K562 (cell line): Measurements from ENCODE around the gene AQP9. TPM values are rescaled to one million over a fixed set of nuclear protein-coding genes. Genes with fewer than 3 reads are reported as not detected.

Source experiments
- ARHGAP35 ChIP-seq: fragments of 450-650 bp; IDR thresholded peaks from 2 replicates; pipeline ENCODE4 v1.6.1; 2018; ENCODE audit not compliant: partially characterized antibody
- FOXA1 ChIP-seq: fragments of 450-650 bp; IDR thresholded peaks from 2 replicates; pipeline ENCODE4 v1.6.1; 2016; ENCODE audit warnings: mild to moderate bottlenecking, borderline replicate concordance
- HDAC1 ChIP-seq, 2 experiments: fragments of 450-650 bp; IDR thresholded peaks; 2 replicates each; pipeline ENCODE4 v1.6.1; 2016 to 2017; ENCODE audit warnings: inconsistent platforms in 1 of 2, mild to moderate bottlenecking in 1 of 2, moderate library complexity in 1 of 2
- KDM2B ChIP-seq: fragments of 250-450 bp; sonication (Bioruptor Pico); IDR thresholded peaks from 2 replicates; pipeline ENCODE4 v1.8.0; 2021; ENCODE audit warnings: mild to moderate bottlenecking, moderate library complexity
- L3MBTL2 ChIP-seq: fragments of 450-650 bp; IDR thresholded peaks from 2 replicates; pipeline ENCODE4 v1.6.1; 2016; ENCODE audit warnings: mild to moderate bottlenecking, moderate library complexity
- MEF2D ChIP-seq: conservative IDR thresholded peaks from 2 replicates; pipeline ENCODE4 v1.6.1; 2016; ENCODE audit warnings: low read depth, missing genetic modification characterization, missing compliant biosample characterization
- POLR2AphosphoS2 ChIP-seq: IDR thresholded peaks from 2 replicates; pipeline ENCODE4 v1.6.1; 2012; ENCODE audit warnings: low read length, improper control_type of control experiment
- TOE1 ChIP-seq, 2 experiments: fragments of 450-650 bp in 1 of 2; sonication (generic) in 1 of 2; formaldehyde crosslinking in 1 of 2; IDR thresholded peaks; 2 replicates each; pipeline versions ENCODE4 v1.7.1 to v1.8.0; 2016 to 2022; ENCODE audit warnings: borderline replicate concordance in 2 of 2, mild to moderate bottlenecking in 2 of 2, antibody characterized with exemption in 1 of 2, inconsistent platforms in 1 of 2, low read depth in 1 of 2, missing genetic modification reagents in 1 of 2, moderate library complexity in 1 of 2
- TRIM28 ChIP-seq: fragments of 450-650 bp; IDR thresholded peaks from 2 replicates; pipeline ENCODE4 v1.6.1; 2017
- ZNF24 ChIP-seq: fragments of 450-650 bp; IDR thresholded peaks from 2 replicates; pipeline ENCODE4 v1.6.1; 2016
- ZNF766 ChIP-seq: fragments of 200-800 bp; sonication (Bioruptor generic); conservative IDR thresholded peaks from 2 replicates; pipeline ENCODE4 v1.6.1; 2016; ENCODE audit warnings: missing genetic modification characterization, missing compliant biosample characterization
- ZNF785 ChIP-seq: fragments of 250-450 bp; sonication (Bioruptor Pico); IDR thresholded peaks from 2 replicates; pipeline ENCODE4 v1.4.0; 2020; ENCODE audit warnings: mild to moderate bottlenecking
- ZSCAN29 ChIP-seq: fragments of 450-650 bp; IDR thresholded peaks from 2 replicates; pipeline ENCODE4 v1.6.1; 2017
- polyA plus RNA-seq, 8 experiments: library from polyadenylated mRNA; depleted of rRNA in 4 of 8; stranded (reverse) in 5 of 8; unstranded in 3 of 8; fragments of >200 nt; fragmentation: Nextera tagmentation in 2 of 8; fragmentation: Illumina TruSeq in 1 of 8; extraction: Ambion mirVana in 2 of 8; extraction: Trizol in 1 of 8; gene quantifications; 2 replicates each; pipeline versions ENCODE4 v1.2.1 to v1.2.3, GENCODE V29; 2011 to 2014; ENCODE audit warnings: inconsistent platforms in 1 of 8, missing spikeins in 1 of 8
- total RNA-seq, 7 experiments: library from RNA; depleted of rRNA in 6 of 7; stranded (reverse); fragments of >200 nt in 6 of 7; fragmentation: Illumina TruSeq in 2 of 7; extraction: Trizol in 2 of 7; gene quantifications; 2 replicates each; pipeline versions ENCODE4 v1.2.1 to v1.2.3, GENCODE V29; 2011 to 2021; ENCODE audit warnings: low replicate concordance in 1 of 7
- TF ChIP-seq, protein P1 (sequence below): sonication (generic); formaldehyde crosslinking; IDR thresholded peaks from 2 replicates; pipeline ENCODE4 v1.8.0; 2023; ENCODE audit warnings: missing genetic modification reagents, mild to moderate bottlenecking, borderline replicate concordance
- TF ChIP-seq, protein P2 (sequence below): sonication (generic); formaldehyde crosslinking; IDR thresholded peaks from 2 replicates; pipeline ENCODE4 v1.9.0; 2022; ENCODE audit warnings: mild to moderate bottlenecking, missing genetic modification reagents
- TF ChIP-seq, protein P3 (sequence below): fragments of 250-450 bp; sonication (Bioruptor Pico); IDR thresholded peaks from 2 replicates; pipeline ENCODE4 v1.4.0; 2020

Gene AQP9
- total and polyA plus RNA-seq, 9 of the 15 experiments (the other 6 are each of a cell fraction or from before 2014, with no cell fraction given) = 0.04 to 0.33 (median 0.07) TPM; not detected in 4

DNA sequence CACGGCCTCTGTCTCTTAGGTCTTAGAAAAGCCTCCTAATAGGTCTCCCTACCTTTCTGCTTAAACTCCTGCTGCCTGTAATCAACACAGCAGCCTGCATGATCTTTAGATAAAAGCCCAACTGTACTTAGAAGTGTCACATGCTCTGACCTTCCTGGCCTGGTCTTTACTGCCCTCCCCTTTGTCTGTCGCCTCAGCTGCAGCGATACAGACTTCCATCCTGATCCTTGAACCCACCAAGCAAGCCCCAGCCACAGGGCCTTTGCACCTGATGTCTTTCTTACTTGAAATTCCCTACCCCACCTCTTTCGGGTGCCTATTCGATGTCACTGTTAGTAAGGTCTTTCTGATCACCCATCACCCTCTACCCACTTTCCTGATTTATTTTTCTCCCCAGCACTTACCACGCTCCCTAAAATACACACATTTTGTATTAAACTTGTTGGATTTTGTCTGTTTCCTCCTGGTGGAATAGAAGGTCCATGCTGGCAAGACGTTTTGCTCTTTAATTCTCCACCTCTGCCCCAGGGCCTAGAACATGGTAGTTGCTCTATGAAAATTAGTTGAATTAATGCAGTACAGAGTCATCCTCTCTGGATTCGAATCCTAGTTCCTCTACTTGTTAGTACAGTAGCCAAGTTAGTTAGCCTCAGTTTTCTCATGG lies 51.1 kb downstream of the AQP9 start (continued):
- TF ChIP-seq ZNF785 (CRISPR knock-in tag) = no peak
- no peak for TF ChIP-seq ZSCAN29
- no peak for TF ChIP-seq MEF2D (tag)
- TF ChIP-seq POLR2AphosphoS2 = no peak
- TF ChIP-seq, protein P1, sequence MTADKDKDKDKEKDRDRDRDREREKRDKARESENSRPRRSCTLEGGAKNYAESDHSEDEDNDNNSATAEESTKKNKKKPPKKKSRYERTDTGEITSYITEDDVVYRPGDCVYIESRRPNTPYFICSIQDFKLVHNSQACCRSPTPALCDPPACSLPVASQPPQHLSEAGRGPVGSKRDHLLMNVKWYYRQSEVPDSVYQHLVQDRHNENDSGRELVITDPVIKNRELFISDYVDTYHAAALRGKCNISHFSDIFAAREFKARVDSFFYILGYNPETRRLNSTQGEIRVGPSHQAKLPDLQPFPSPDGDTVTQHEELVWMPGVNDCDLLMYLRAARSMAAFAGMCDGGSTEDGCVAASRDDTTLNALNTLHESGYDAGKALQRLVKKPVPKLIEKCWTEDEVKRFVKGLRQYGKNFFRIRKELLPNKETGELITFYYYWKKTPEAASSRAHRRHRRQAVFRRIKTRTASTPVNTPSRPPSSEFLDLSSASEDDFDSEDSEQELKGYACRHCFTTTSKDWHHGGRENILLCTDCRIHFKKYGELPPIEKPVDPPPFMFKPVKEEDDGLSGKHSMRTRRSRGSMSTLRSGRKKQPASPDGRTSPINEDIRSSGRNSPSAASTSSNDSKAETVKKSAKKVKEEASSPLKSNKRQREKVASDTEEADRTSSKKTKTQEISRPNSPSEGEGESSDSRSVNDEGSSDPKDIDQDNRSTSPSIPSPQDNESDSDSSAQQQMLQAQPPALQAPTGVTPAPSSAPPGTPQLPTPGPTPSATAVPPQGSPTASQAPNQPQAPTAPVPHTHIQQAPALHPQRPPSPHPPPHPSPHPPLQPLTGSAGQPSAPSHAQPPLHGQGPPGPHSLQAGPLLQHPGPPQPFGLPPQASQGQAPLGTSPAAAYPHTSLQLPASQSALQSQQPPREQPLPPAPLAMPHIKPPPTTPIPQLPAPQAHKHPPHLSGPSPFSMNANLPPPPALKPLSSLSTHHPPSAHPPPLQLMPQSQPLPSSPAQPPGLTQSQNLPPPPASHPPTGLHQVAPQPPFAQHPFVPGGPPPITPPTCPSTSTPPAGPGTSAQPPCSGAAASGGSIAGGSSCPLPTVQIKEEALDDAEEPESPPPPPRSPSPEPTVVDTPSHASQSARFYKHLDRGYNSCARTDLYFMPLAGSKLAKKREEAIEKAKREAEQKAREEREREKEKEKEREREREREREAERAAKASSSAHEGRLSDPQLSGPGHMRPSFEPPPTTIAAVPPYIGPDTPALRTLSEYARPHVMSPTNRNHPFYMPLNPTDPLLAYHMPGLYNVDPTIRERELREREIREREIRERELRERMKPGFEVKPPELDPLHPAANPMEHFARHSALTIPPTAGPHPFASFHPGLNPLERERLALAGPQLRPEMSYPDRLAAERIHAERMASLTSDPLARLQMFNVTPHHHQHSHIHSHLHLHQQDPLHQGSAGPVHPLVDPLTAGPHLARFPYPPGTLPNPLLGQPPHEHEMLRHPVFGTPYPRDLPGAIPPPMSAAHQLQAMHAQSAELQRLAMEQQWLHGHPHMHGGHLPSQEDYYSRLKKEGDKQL (CRISPR knock-in tag) = no peak
- TF ChIP-seq KDM2B (CRISPR knock-in tag) = no peak
- TF ChIP-seq FOXA1 = no peak
- peak; percentile 58; the same call in 1 of the 2 replicates for TF ChIP-seq TOE1 (IDR thresholded peaks at IDR 0.05; ENCODE audit: borderline replicate concordance)
- no peak for TF ChIP-seq TOE1 (CRISPR knock-in tag; IDR thresholded peaks at IDR 0.05; ENCODE audit: borderline replicate concordance, low read depth)
- TF ChIP-seq, protein P2, sequence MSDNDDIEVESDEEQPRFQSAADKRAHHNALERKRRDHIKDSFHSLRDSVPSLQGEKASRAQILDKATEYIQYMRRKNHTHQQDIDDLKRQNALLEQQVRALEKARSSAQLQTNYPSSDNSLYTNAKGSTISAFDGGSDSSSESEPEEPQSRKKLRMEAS (CRISPR knock-in tag) = no peak
- peak; percentile 65 for TF ChIP-seq L3MBTL2
- no peak for TF ChIP-seq TRIM28
- TF ChIP-seq ZNF766 (CRISPR knock-in tag) = no peak
- TF ChIP-seq HDAC1 (IDR thresholded peaks at IDR 0.05) = no peak
- TF ChIP-seq ZNF24 = no peak
- TF ChIP-seq ARHGAP35 = no peak
- TF ChIP-seq, protein P3, sequence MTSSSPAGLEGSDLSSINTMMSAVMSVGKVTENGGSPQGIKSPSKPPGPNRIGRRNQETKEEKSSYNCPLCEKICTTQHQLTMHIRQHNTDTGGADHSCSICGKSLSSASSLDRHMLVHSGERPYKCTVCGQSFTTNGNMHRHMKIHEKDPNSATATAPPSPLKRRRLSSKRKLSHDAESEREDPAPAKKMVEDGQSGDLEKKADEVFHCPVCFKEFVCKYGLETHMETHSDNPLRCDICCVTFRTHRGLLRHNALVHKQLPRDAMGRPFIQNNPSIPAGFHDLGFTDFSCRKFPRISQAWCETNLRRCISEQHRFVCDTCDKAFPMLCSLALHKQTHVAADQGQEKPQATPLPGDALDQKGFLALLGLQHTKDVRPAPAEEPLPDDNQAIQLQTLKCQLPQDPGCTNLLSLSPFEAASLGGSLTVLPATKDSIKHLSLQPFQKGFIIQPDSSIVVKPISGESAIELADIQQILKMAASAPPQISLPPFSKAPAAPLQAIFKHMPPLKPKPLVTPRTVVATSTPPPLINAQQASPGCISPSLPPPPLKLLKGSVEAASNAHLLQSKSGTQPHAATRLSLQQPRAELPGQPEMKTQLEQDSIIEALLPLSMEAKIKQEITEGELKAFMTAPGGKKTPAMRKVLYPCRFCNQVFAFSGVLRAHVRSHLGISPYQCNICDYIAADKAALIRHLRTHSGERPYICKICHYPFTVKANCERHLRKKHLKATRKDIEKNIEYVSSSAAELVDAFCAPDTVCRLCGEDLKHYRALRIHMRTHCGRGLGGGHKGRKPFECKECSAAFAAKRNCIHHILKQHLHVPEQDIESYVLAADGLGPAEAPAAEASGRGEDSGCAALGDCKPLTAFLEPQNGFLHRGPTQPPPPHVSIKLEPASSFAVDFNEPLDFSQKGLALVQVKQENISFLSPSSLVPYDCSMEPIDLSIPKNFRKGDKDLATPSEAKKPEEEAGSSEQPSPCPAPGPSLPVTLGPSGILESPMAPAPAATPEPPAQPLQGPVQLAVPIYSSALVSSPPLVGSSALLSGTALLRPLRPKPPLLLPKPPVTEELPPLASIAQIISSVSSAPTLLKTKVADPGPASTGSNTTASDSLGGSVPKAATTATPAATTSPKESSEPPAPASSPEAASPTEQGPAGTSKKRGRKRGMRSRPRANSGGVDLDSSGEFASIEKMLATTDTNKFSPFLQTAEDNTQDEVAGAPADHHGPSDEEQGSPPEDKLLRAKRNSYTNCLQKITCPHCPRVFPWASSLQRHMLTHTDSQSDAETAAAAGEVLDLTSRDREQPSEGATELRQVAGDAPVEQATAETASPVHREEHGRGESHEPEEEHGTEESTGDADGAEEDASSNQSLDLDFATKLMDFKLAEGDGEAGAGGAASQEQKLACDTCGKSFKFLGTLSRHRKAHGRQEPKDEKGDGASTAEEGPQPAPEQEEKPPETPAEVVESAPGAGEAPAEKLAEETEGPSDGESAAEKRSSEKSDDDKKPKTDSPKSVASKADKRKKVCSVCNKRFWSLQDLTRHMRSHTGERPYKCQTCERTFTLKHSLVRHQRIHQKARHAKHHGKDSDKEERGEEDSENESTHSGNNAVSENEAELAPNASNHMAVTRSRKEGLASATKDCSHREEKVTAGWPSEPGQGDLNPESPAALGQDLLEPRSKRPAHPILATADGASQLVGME = no peak
